GM12878 (cell line): ENCODE results near the gene PLEKHG2. TPM values are rescaled to one million over a fixed set of nuclear protein-coding genes. Genes with fewer than 3 reads are reported as not detected.

Experiments
- ATF7 ChIP-seq: fragments of 450-650 bp; IDR thresholded peaks from 2 replicates; pipeline ENCODE4 v1.6.1; 2016; ENCODE audit warnings: low read depth, mild to moderate bottlenecking
- BCLAF1 ChIP-seq: fragments of 450-650 bp; IDR thresholded peaks from 2 replicates; pipeline ENCODE4 v1.6.1; 2017; ENCODE audit warnings: antibody characterized with exemption, mild to moderate bottlenecking, moderate library complexity
- CHD4 ChIP-seq: fragments of 200-600 bp; sonication (generic); IDR thresholded peaks from 2 replicates; pipeline ENCODE4 v1.6.1; 2016; ENCODE audit warnings: mild to moderate bottlenecking
- CREB1 ChIP-seq: IDR thresholded peaks from 2 replicates; pipeline ENCODE4 v1.6.1; 2012; ENCODE audit warnings: low read depth, mild to moderate bottlenecking, inconsistent platforms
- CTCF ChIP-seq, 3 experiments: IDR thresholded peaks in 2 of 3; conservative IDR thresholded peaks in 1 of 3; 2 replicates each; pipeline ENCODE4 v1.5.1; 2011; ENCODE audit warnings: low read depth in 3 of 3, low read length in 3 of 3, mild to moderate bottlenecking in 3 of 3, control low read depth in 2 of 3, moderate library complexity in 2 of 3, inconsistent platforms in 1 of 3, mixed read lengths in 1 of 3; ENCODE audit not compliant: control insufficient read depth in 2 of 3, insufficient read depth in 1 of 3; ENCODE audit errors: extremely low read depth in 1 of 3
- E2F8 ChIP-seq: fragments of 450-650 bp; IDR thresholded peaks from 2 replicates; pipeline ENCODE4 v1.6.1; 2018; ENCODE audit warnings: mild to moderate bottlenecking, low read depth, moderate library complexity; ENCODE audit not compliant: partially characterized antibody
- FOXK2 ChIP-seq: fragments of 450-650 bp; IDR thresholded peaks from 2 replicates; pipeline ENCODE4 v1.6.1; 2017; ENCODE audit warnings: mild to moderate bottlenecking, moderate library complexity
- HCFC1 ChIP-seq: fragments of 150-350 bp; IDR thresholded peaks from 2 replicates; pipeline ENCODE4 v1.6.1; 2014; ENCODE audit warnings: low read length
- HDGF ChIP-seq: fragments of 450-650 bp; IDR thresholded peaks from 2 replicates; pipeline ENCODE4 v1.6.1; 2016; ENCODE audit warnings: antibody characterized with exemption
- LARP7 ChIP-seq: fragments of 450-650 bp; IDR thresholded peaks from 2 replicates; pipeline ENCODE4 v1.6.1; 2017; ENCODE audit warnings: mild to moderate bottlenecking
- NFYA ChIP-seq: IDR thresholded peaks from 2 replicates; pipeline ENCODE4 v1.6.1; 2011; ENCODE audit warnings: low read depth, mild to moderate bottlenecking, low read length, improper control_type of control experiment, borderline replicate concordance
- PAX8 ChIP-seq: fragments of 450-650 bp; IDR thresholded peaks from 2 replicates; pipeline ENCODE4 v1.6.1; 2017; ENCODE audit warnings: mild to moderate bottlenecking, moderate library complexity
- RB1 ChIP-seq: fragments of 450-650 bp; formaldehyde crosslinking; IDR thresholded peaks from 2 replicates; pipeline ENCODE4 v1.6.1; 2017; ENCODE audit warnings: mild to moderate bottlenecking, borderline replicate concordance
- REST ChIP-seq: IDR thresholded peaks from 2 replicates; pipeline ENCODE4 v1.6.1; 2012; ENCODE audit warnings: mild to moderate bottlenecking, low read depth, low read length
- SRF ChIP-seq, 2 experiments: IDR thresholded peaks; 2 replicates each; pipeline ENCODE4 v1.6.1; 2011; ENCODE audit warnings: low read depth in 2 of 2, low read length in 2 of 2, mild to moderate bottlenecking in 1 of 2, moderate library complexity in 1 of 2
- USF2 ChIP-seq: IDR thresholded peaks from 2 replicates; pipeline ENCODE4 v1.6.1; 2011; ENCODE audit warnings: low read depth, low read length, improper control_type of control experiment, borderline replicate concordance
- YBX1 ChIP-seq: fragments of 450-650 bp; IDR thresholded peaks from 2 replicates; pipeline ENCODE4 v1.6.1; 2016; ENCODE audit warnings: antibody characterized with exemption
- ZZZ3 ChIP-seq: IDR thresholded peaks from 2 replicates; pipeline ENCODE4 v1.6.1; 2011; ENCODE audit warnings: low read depth; ENCODE audit not compliant: control insufficient read depth, insufficient read length
- polyA plus RNA-seq, 11 experiments: library from polyadenylated mRNA; depleted of rRNA in 4 of 11; unstranded in 6 of 11; stranded (reverse) in 5 of 11; fragments of >200 nt; fragmentation: Nextera tagmentation in 4 of 11; fragmentation: Illumina TruSeq in 1 of 11; extraction: Ambion mirVana in 4 of 11; extraction: Trizol in 1 of 11; gene quantifications; 1 replicate in 1 of 11; 2 replicates in 10 of 11; pipeline versions ENCODE4 v1.2.1 to v1.2.3, GENCODE V29; 2011 to 2016; ENCODE audit warnings: inconsistent platforms in 2 of 11, missing spikeins in 2 of 11, low read depth in 1 of 11
- total RNA-seq, 4 experiments: library from RNA; depleted of rRNA in 3 of 4; stranded (reverse); fragments of >200 nt in 3 of 4; fragmentation: Illumina TruSeq in 1 of 4; extraction: Trizol in 1 of 4; gene quantifications; 2 replicates each; pipeline versions ENCODE4 v1.2.1 to v1.2.3, GENCODE V29; 2013 to 2021

Gene PLEKHG2
- total and polyA plus RNA-seq, 10 of the 15 experiments (the other 5 are each of a cell fraction or from before 2014, with no cell fraction given): 3.0 to 62.5 (median 17.2) TPM

- TF ChIP-seq E2F8: no peak
- no peak for TF ChIP-seq ATF7
- no peak for TF ChIP-seq PAX8
- TF ChIP-seq USF2: no peak; the same call in 1 of the 2 replicates
- TF ChIP-seq REST: no peak
- no peak for TF ChIP-seq BCLAF1
- no peak for TF ChIP-seq FOXK2
- no peak for TF ChIP-seq YBX1
- no peak for TF ChIP-seq CTCF (IDR thresholded peaks at IDR 0.05 in 2 of 3, conservative IDR thresholded peaks at IDR 0.05 in 1 of 3; ENCODE audit: control insufficient read depth in 2 of 3, extremely low read depth in 1 of 3, insufficient read depth in 1 of 3, low read depth in 3 of 3, low read length in 3 of 3)
- TF ChIP-seq SRF (IDR thresholded peaks at IDR 0.05; ENCODE audit: low read depth in 2 of 2, low read length in 2 of 2): no peak
- no peak for TF ChIP-seq HCFC1
- TF ChIP-seq CREB1: no peak
- TF ChIP-seq LARP7: no peak; the same call in none of the 2 replicates
- no peak for TF ChIP-seq RB1
- no peak for TF ChIP-seq NFYA
- TF ChIP-seq HDGF: peak; percentile 87
- no peak for TF ChIP-seq CHD4
- no peak for TF ChIP-seq ZZZ3
These were observed 4.6 kb upstream of the PLEKHG2 start (continued) for GRCh38 chr19:39407660-39408391.
